Measurements from ENCODE around the gene NOL3. TPM values are rescaled to one million over a fixed set of nuclear protein-coding genes. Genes with fewer than 3 reads are reported as not detected.
"Not testable (repeated sequence)": the region's sequence is repeated elsewhere in the genome, so short reads cannot be mapped to it uniquely, and the experiment has no call there.

NOL3 gene
- polyA plus RNA-seq = 5.8 TPM
- long read RNA-seq, donor 1 = 0 reads
- long read RNA-seq, donor 2 = 0 reads
- long read RNA-seq, donor 3 = 0 reads
- long read RNA-seq, donor 4 = 0 reads
- long read RNA-seq, donor 5 = 0 reads
- long read RNA-seq, donor 6 = 0 reads
- long read RNA-seq, donor 7 = 0 reads
- long read RNA-seq, donor 8, partial matches to known transcripts = 0 of 1 reads
- long read RNA-seq, donor 8, other reads (novel, unspliced or antisense) = 0 of 1 reads
- long read RNA-seq, donor 9 = 0 reads
- long read RNA-seq, donor 10 = 0 reads
- long read RNA-seq, donor 11 = 0 reads

DNA sequence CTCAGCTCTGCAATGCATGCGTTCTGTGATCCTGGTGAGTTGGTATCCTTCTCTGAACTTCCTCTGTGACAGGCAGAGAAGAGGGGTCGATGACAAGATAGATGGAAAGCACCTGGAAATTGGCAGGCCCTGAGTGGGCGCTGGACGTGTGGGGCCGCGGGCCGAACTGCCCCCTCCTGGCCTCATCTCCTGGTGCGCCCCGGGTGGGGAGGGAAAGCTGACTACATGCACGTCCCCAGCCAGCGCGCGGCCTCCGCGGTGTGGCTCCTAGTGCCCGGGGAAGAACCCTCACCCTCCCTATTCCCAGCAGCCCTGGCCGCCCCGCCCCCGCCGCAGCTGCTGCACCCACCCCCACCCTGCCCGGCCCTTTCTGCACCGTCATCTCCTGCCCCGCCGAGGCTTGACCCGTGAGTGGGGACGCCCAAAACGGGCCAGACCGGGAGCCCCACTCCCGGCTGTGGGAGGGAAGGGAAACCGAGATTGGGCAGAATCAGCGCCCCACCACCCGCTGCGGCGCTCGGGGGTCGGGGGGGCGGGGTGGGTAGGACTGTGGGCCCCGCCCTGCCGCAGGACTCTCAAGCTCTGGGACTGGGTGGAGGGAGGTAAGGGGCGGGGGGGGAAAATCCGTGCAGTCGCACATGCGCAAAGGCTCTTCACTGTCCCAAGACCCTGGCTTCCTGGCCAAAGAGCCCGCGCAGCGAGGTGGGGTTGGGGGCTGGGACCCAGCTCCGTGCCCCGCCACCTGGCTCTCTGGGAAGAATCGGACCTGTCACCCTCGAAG lies at the start of gene NOL3:
TSS of gene NOL3 (plus strand) at position 371 of the 781 bp plus-strand sequence.
- no peak within 1 kb of the TSS for H3K27ac ChIP-seq (ENCODE audit: low read length)
- no CpG with 5 or more reads among the region's 50 CpGs for WGBS (ENCODE audit: insufficient coverage, low lambda C conversion rate)
- H3K9me3 ChIP-seq (ENCODE audit: control insufficient read depth, low read depth, low read length) = peaks cover 8% of the 10 kb centered on the region
- peak in 1 of 2 donors; percentile 52 for DNase-seq
- H3K27me3 ChIP-seq (ENCODE audit: control insufficient read depth, insufficient read depth, low read length) = peaks cover 99% of the 10 kb centered on the region
- H3K4me1 ChIP-seq (ENCODE audit: control insufficient read depth, insufficient read depth, low read length) = peaks cover 35% of the 10 kb centered on the region
- peak within 1 kb of the TSS; percentile 29 for H3K4me3 ChIP-seq (ENCODE audit: low read length)
- H3K36me3 ChIP-seq (ENCODE audit: control insufficient read depth, insufficient read depth, low read length) = no peaks in the 10 kb centered on the region

DNA sequence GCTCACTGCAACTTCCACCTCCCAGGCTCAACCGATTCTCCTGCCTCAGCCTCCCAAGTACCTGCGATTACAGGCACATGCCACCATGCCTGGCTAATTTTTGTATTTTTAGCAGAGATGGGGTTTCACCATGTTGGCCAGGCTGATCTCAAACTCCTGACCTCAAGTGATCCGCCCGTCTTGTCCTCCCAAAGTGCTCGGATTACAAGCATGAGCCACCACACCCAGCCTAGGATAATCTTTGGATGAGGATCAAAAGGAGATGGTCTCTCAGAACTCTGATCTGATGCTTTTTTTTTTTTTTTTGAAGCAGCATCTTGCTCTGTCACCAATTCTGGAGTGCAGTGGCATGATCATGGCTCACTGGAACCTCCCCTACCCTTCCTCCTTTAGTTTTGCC lies 47.5 kb upstream of the NOL3 start:
- peaks cover 48% of the 10 kb centered on the region for H3K36me3 ChIP-seq (ENCODE audit: control insufficient read depth, insufficient read depth, low read length)
- H3K27ac ChIP-seq (ENCODE audit: low read length); H3K9me3 ChIP-seq (ENCODE audit: control insufficient read depth, low read depth, low read length); DNase-seq; H3K4me3 ChIP-seq (ENCODE audit: low read length); H3K27me3 ChIP-seq (ENCODE audit: control insufficient read depth, insufficient read depth, low read length); H3K4me1 ChIP-seq (ENCODE audit: control insufficient read depth, insufficient read depth, low read length): not testable (repeated sequence)
- 92% methylated on average over 2 of the region's 5 CpGs for WGBS (ENCODE audit: insufficient coverage, low lambda C conversion rate)

DNA sequence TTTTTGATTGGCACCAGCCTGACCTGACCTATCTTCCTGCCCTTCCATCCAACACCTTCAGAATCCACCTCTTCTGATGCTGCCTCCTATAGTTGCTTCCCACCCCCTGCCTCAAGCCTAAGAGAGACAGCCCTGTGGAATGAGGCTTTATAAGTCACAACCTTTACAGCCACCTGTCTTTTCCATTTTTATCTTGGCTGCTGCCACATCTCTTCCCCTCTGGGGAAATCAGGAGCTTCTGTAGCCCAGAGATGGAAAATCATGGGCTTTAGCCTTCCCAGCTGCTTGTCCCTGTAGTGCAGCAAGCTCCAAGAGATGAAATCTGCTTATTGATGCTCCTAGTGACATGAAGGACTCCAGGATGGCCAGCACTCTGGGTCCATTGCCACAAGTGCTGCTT lies 41.9 kb upstream of the NOL3 start:
- peaks cover 60% of the 10 kb centered on the region for H3K36me3 ChIP-seq (ENCODE audit: control insufficient read depth, insufficient read depth, low read length)
- no peaks in the 10 kb centered on the region for H3K27me3 ChIP-seq (ENCODE audit: control insufficient read depth, insufficient read depth, low read length)
- no peak overlapping the region for H3K4me3 ChIP-seq (ENCODE audit: low read length)
- DNase-seq = no peak
- H3K27ac ChIP-seq (ENCODE audit: low read length) = no peak overlapping the region
- H3K9me3 ChIP-seq (ENCODE audit: control insufficient read depth, low read depth, low read length) = no peaks in the 10 kb centered on the region
- H3K4me1 ChIP-seq (ENCODE audit: control insufficient read depth, insufficient read depth, low read length) = no peaks in the 10 kb centered on the region

DNA sequence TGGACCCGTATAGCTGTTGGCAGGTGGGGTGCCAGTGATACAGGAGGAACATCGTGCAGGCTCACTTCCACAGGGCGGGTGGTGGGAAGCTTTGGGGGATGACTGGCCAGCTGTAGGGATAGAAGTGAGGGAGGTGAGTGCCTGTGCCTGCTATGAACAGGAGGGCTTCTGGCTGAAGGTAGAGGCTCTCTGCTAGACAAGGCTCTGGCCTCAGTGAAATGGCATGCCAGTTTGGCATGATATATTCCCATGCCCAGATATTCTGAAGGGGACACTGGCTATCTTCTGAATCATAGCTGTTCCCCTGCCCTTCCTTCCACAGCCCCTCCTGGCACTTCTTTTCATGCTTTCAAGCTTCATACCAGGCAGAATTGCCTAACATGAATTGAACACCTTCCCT lies 41.5 kb upstream of the NOL3 start:
- no CpG with 5 or more reads among the region's 3 CpGs for WGBS (ENCODE audit: insufficient coverage, low lambda C conversion rate)
- Histone ChIP-seq H3K9me3 (ENCODE audit: control insufficient read depth, low read depth, low read length) (no peaks in the 10 kb centered on the region), H3K4me1 (ENCODE audit: control insufficient read depth, insufficient read depth, low read length) (no peaks in the 10 kb centered on the region), H3K27me3 (ENCODE audit: control insufficient read depth, insufficient read depth, low read length) (no peaks in the 10 kb centered on the region), H3K27ac (ENCODE audit: low read length) (no peak overlapping the region), H3K36me3 (ENCODE audit: control insufficient read depth, insufficient read depth, low read length) (peaks cover 57% of the 10 kb centered on the region), H3K4me3 (ENCODE audit: low read length) (no peak overlapping the region)
- DNase-seq = no peak

DNA sequence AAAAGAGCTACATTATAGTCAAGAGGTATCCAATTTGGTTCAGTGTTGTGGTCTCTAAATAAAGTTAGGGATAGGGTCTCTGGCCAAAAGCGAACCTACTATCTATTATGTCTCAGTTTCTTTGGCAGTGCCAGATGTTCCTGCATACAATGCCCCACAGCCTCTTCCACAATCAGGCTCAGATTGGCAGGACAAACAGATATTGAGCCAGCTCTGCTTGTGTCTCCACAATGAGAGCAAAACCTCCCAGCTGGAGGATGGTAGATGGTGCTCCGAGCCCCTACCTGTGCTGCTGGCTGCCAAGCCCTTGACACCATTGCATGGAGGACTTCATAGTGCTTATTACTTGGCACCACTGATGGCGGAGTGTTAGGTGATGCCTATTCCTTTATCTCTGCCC lies 40.9 kb upstream of the NOL3 start:
- WGBS (ENCODE audit: insufficient coverage, low lambda C conversion rate) = no CpG with 5 or more reads among the region's 3 CpGs
- H3K4me3 ChIP-seq (ENCODE audit: low read length) = no peak overlapping the region
- H3K27ac ChIP-seq (ENCODE audit: low read length) = no peak overlapping the region
- H3K9me3 ChIP-seq (ENCODE audit: control insufficient read depth, low read depth, low read length) = no peaks in the 10 kb centered on the region
- H3K4me1 ChIP-seq (ENCODE audit: control insufficient read depth, insufficient read depth, low read length) = no peaks in the 10 kb centered on the region
- H3K27me3 ChIP-seq (ENCODE audit: control insufficient read depth, insufficient read depth, low read length) = no peaks in the 10 kb centered on the region
- H3K36me3 ChIP-seq (ENCODE audit: control insufficient read depth, insufficient read depth, low read length) = peaks cover 59% of the 10 kb centered on the region
- no peak for DNase-seq

DNA sequence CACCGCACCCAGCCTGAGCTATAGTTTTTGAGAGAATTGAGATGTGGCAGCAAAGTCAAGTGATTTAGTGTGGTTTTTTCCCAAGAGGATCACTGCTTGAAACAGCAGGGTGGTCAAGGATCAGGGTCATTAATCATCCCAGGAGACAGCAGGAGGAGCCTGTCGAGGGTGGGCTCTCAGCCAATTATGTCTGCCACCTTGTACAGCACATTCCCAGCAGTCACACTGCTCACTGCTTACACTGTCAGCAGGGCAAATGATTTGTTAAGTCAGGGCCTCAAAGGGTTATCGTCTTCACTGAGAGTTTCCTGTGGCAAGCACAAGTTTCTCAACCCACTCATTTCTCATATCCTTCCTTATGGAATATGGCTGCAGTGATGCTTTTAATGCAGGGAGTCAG lies 32.7 kb upstream of the NOL3 start:
- no CpG with 5 or more reads among the region's 3 CpGs for WGBS (ENCODE audit: insufficient coverage, low lambda C conversion rate)
- DNase-seq = peak; percentile 54 to 80

DNA sequence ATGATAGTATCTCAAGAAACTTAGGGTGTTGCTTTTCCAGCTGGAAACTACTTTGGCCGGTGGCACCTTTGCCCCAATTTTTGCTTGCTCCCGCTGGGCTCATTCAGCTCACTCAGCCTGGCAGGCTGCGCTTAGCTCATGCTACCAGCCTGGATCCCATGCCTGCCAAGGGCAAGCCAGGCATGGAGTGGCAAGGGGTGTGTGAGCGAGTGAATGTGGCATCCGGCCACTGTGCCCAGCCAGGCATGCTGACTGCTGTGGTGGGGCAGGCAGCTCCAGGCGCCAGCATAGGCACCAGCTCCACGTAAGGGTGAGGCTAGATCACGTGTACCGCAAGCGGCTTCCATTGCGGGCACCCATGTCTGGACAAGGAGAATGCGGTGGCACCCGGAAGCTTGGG lies 28.9 kb upstream of the NOL3 start:
- WGBS (ENCODE audit: insufficient coverage, low lambda C conversion rate) = no CpG with 5 or more reads among the region's 13 CpGs

More for the DNA sequence above, 32.7 kb upstream of the NOL3 start:
- Histone ChIP-seq H3K36me3 (ENCODE audit: control insufficient read depth, insufficient read depth, low read length) (peaks cover 81% of the 10 kb centered on the region), H3K27me3 (ENCODE audit: control insufficient read depth, insufficient read depth, low read length) (no peaks in the 10 kb centered on the region), H3K9me3 (ENCODE audit: control insufficient read depth, low read depth, low read length) (no peaks in the 10 kb centered on the region), H3K4me1 (ENCODE audit: control insufficient read depth, insufficient read depth, low read length) (no peaks in the 10 kb centered on the region), H3K27ac (ENCODE audit: low read length) (no peak overlapping the region), H3K4me3 (ENCODE audit: low read length) (no peak overlapping the region)

DNA sequence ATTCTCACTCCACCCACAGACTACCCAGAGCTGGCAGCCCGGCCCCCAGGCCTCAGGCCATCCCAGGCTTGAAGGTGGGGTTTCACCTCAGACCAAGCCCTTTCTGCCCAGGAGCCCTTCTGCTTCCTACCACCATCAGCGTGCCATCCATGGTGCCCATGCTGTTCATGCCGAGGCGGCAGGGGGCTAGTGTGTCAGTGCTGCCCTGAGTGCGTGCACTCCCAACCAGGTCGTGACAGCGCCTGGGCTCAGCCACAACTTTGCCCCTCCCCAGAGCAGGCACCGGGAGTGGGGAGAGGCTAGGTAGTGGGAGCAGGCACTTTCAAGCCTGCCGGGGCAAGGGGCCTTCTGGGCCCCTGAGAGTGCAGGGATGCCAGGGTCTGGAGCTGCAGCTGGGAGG lies 28.0 kb upstream of the NOL3 start:
- Histone ChIP-seq H3K9me3 (ENCODE audit: control insufficient read depth, low read depth, low read length) (no peaks in the 10 kb centered on the region), H3K4me1 (ENCODE audit: control insufficient read depth, insufficient read depth, low read length) (no peaks in the 10 kb centered on the region), H3K27me3 (ENCODE audit: control insufficient read depth, insufficient read depth, low read length) (no peaks in the 10 kb centered on the region), H3K4me3 (ENCODE audit: low read length) (no peak overlapping the region), H3K27ac (ENCODE audit: low read length) (no peak overlapping the region), H3K36me3 (ENCODE audit: control insufficient read depth, insufficient read depth, low read length) (peaks cover 89% of the 10 kb centered on the region)
- no peak for DNase-seq
- no CpG with 5 or more reads among the region's 9 CpGs for WGBS (ENCODE audit: insufficient coverage, low lambda C conversion rate)

More for the DNA sequence above, 28.9 kb upstream of the NOL3 start:
- no peaks in the 10 kb centered on the region for H3K27me3 ChIP-seq (ENCODE audit: control insufficient read depth, insufficient read depth, low read length)
- DNase-seq = no peak
- no peaks in the 10 kb centered on the region for H3K9me3 ChIP-seq (ENCODE audit: control insufficient read depth, low read depth, low read length)
- no peak overlapping the region for H3K27ac ChIP-seq (ENCODE audit: low read length)
- H3K4me3 ChIP-seq (ENCODE audit: low read length) = no peak overlapping the region
- peaks cover 85% of the 10 kb centered on the region for H3K36me3 ChIP-seq (ENCODE audit: control insufficient read depth, insufficient read depth, low read length)
- H3K4me1 ChIP-seq (ENCODE audit: control insufficient read depth, insufficient read depth, low read length) = no peaks in the 10 kb centered on the region

DNA sequence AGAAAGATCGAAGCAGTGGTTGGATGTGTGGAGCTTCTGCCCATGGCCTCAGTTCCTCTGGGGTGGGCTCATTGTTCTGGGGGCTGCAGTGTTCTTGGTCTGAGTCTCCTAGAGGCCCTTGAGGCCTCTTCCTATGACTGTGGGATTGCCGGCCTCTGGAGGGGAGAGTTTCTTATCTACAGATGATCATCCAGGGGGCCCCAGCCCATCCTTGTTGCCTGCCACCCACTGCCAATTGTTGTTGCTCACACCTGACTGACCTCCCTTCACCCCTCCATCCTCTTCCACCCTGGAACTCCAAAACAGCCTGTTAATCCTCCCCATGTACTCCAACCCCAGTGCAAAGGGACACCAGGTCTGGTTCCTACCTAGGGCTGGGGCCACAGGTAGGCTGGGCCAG lies 25.4 kb upstream of the NOL3 start:
- H3K4me3 ChIP-seq (ENCODE audit: low read length) = no peak overlapping the region
- H3K27me3 ChIP-seq (ENCODE audit: control insufficient read depth, insufficient read depth, low read length) = peaks cover 11% of the 10 kb centered on the region
- DNase-seq = no peak
- WGBS (ENCODE audit: insufficient coverage, low lambda C conversion rate) = no CpG with 5 or more reads among the region's 2 CpGs
- H3K27ac ChIP-seq (ENCODE audit: low read length) = no peak overlapping the region
- no peaks in the 10 kb centered on the region for H3K4me1 ChIP-seq (ENCODE audit: control insufficient read depth, insufficient read depth, low read length)
- H3K36me3 ChIP-seq (ENCODE audit: control insufficient read depth, insufficient read depth, low read length) = peaks cover 75% of the 10 kb centered on the region
- H3K9me3 ChIP-seq (ENCODE audit: control insufficient read depth, low read depth, low read length) = peaks cover 8% of the 10 kb centered on the region

DNA sequence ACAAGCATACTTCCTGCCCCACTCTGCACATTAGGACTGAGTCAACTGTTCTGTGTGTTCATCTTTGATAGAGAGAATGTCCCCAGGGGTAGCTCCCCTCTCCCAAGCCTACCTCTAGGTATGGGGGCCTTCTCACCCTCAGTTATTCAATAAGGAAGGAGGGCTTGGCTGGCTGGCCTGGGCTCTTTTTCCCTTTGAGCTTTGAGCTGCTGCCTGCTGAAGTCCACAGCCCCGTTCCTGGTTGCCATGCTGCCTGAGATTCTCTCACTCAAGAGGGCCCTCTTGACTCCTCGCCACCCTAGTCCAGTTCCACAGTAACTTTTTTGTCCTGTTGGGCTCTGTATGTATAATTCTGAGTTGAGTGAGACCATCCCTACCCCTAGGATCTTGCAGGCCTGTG lies 24.6 kb upstream of the NOL3 start:
- H3K27me3 ChIP-seq (ENCODE audit: control insufficient read depth, insufficient read depth, low read length) = peaks cover 17% of the 10 kb centered on the region
- no peak overlapping the region for H3K4me3 ChIP-seq (ENCODE audit: low read length)
- H3K27ac ChIP-seq (ENCODE audit: low read length) = no peak overlapping the region
- H3K9me3 ChIP-seq (ENCODE audit: control insufficient read depth, low read depth, low read length) = peaks cover 8% of the 10 kb centered on the region
- no peaks in the 10 kb centered on the region for H3K4me1 ChIP-seq (ENCODE audit: control insufficient read depth, insufficient read depth, low read length)
- no peak for DNase-seq
- peaks cover 67% of the 10 kb centered on the region for H3K36me3 ChIP-seq (ENCODE audit: control insufficient read depth, insufficient read depth, low read length)
- no CpG with 5 or more reads among the region's 2 CpGs for WGBS (ENCODE audit: insufficient coverage, low lambda C conversion rate)

All from large intestine (tissue), 12 donors.